Femur (tissue), 1 donor: Measurements from ENCODE around the gene AKIRIN2.

Source experiments
- DNase-seq: peaks from one replicate; pipeline ENCODE4 v3.0.0-alpha.2; 2017

Gene AKIRIN2

DNA sequence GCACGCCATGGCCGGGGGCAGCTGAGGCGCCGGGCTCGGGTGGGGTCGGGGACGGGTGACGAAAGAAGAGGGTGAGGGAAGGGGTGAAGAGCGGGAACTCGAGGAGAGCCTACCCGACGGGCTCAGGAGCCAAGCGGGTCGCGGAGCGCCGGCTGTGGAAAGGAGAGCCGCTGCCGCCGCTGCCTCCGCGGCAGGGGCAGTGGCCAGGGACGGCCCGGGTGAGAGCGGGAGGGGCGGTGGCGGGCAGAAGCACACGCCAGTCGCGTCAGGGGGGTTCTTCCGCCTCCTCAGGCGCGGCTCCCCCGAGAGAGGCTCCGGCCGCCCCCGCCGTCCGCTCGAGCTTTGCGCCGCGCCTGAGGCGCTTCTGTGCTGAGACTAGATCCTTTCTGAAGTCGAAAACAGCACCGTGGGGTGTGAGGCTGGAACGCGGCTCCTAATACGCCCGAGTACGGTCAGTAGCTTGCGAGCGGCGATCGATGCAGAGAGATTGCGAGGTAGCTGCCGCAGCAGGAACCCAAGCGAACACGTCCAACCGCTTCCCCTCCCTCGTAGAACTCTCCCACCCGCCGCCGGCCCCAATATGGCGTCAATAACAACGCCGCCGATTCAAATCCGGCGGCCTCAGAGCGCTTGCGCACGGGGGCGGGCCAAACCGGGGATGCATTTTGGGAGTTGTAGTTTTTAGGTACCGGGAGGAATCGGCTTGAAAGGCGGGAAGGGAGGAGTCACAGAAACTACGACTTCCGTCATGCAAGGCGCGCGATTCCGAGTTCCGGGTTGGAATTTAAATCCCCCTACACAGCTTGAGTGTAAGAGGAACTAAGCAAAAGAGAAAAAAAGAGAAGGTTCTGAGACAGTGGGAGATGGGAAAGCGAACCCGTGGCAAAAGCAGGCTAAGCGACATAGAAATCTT, at the start of gene AKIRIN2:
AKIRIN2 (minus strand) TSS at position 558 of the 913 bp plus-strand sequence; CDS start at position 9, 549 bp downstream.
- DNase-seq: peak; percentile 99

DNA sequence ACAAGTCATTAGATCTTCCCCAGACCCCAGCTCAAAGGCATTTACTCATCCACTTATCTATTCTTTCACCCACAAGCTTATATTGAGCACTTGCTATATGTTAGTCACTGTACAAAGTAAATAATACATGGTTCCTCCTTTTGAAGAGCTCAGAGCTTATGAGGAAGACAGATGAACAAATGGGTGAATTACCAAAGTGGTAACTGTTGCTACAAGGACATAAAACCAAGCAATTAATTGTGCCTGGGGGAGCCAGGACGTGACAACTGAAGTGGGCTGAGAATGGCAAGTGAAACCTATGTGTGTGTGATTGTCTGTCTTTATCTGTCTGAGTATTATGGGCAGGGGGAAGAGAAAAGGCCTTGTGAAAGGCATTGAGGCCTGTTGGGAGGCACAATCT, 45.6 kb upstream of the AKIRIN2 start:
- no peak for DNase-seq

DNA sequence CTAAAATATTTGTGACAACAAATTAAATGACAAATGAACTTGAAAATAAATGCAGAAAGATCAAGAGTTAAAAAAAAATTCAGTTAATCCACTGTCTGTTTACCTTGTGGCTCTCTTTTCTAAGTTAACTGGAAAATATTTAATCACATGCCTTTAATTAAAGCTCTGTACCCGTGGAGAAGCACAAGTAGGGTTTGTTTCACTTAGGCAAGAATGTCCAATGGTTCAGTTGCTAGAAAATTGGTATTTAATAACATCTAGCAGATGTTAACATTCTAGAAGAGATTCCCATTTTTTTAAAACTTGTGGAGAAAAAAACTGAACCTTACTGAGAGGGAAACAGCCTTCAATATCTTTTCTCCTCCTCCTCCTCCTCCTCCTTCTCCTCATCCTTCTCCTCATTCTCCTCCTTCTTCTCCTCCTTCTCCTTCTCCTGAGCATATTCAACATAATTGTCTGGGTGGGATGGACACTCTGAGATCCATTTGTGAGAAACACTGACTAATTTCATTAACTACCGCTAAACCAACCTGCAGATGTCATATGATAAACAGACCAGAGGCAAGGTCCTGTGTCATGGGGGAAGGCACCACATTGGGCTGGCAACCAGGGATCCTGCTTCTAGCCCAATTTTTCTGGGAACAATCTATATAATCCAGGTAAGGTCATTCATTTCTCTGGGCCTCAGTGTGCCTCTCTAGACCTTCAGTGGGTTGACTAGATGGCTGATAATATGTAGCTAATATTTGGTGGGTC, 44.1 kb upstream of the AKIRIN2 start:
- DNase-seq: no peak

DNA sequence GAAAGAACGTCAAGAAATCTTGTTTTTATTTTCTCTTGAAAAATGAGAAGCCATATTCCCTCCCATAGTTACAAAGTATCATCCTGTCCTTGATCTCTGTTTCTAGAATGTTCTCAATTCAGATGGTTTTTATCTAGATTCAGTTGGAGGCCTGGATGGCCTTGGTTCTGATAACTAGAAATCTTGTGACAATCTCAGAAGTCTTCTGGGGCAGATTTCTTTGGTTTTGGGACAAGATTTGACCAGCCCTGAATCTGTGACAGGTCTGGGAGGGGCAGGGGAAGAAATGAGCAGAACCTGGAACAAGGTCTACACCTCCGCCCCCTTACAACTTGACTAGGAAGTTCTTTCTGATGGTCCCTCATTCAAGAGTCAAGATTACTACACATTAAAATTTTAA, 41.4 kb upstream of the AKIRIN2 start:
- DNase-seq: no peak

DNA sequence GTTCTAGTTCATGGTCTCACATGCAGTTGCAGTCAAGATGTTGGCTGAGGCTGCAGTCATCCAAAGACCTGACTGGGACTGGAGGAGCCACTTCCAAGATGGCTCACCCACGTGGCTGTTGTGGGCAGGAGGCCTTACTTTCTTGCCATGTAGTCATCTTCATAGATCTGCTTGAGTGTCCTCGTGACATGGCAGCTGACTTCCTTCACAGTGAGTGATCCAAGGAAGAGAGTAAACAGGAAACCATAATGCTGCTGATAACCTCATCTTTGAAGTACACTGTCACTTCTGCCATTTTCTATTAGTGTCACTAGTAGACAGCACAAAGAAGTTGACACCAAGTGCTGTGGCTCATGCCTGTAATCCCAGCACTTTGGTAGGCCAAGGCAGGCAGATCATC, 40.1 kb upstream of the AKIRIN2 start:
- DNase-seq: no peak

DNA sequence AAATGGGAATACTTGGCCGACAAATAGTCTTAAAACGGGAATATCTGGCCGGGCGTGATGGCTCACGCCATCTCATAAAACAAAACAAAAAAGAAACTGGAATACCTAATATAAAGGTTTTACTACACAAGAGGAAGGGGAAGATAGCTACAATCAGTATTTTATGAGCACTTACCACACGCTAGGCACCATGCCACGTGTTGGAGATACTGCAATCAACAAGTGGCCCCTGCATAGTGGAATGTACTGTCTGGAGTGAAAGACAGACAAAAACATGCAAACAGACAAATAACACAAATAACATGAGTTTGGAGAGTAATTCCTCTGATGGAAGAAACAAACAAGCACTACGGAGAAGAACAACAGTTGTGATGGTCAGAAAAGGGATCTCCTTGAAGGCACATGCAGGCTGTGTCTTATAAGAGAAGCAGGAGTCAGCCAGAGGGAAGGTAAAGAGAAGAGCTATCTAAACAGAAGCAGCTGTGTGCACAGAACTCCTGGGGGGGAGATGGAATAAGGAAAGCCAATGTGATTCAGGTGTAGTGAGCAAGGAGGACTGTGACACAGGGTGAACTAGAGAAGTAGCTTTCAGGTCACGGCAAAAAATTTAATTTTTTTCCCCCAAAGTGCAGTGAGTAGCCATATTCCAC, 39.1 kb upstream of the AKIRIN2 start:
- DNase-seq: no peak

DNA sequence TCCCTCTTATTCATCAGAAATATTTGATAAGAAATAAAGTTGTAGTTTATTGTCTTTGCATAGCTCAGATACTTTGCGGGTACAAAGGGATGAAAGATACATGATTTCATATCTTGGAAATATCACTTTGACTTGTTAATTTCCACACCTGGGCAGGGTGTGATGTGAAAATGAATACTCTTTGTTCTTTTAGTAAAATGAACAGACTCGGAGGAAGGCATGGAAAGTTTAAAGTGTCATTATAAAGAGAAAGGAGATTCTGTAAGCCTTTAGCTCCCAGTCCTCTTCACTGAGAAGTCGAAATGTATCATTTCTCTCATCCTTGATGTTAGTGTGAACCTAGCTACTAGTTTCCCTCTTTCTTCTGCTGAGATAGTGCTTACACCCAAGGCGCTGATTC, 36.7 kb upstream of the AKIRIN2 start:
- DNase-seq: no peak

DNA sequence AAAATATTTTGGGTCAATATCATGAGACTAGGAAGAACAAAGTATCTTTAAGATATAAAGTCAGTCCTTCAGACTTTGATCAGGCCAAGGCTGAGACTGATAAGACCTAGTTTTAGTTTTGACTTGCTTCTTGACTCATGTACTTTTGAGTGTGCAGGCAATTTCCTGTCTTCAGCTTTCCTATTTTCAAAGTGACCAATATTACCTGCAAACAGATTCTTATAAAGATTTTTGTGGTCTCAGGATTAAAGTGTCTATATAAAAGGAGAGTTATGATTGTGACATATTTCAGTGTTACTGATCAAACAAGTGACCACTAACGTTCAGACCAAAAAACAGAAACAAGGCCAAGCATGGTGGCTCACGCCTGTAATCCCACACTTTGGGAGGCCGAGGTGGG, 36.0 kb upstream of the AKIRIN2 start:
- DNase-seq: no peak

DNA sequence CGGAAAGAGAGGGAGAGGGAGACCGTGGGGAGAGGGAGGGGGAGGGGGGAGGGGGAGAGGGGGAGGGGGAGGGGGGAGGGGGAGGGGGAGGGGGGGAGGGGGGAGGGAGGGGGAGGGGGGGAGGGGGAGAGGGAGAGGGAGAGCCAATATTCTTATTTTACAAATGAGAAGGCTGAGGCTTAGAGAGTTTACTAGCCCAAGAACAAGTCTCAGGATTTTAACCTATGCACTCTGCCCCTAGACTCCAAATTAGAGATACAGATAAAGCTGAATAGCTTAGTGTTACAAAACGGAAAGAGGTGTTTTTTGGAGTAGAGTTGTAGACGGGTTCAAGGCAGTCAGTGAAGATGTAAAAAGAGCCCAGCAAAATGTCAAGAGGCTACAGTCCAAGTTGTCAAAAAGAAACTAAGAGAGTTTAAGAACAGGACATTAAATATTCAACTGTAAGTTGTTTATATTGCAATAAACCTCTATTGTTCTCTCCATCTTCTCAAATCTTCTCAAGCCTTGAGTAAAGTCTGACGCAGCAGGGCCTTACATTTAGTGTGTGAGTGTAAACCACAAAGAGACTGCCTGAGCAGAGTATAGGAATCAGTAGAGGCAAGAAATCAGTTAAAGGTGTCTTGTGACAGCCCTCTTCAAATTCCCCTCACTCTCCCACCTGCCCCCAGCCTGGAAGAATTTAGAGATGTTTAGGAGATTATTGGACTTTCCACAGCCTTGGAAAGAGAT, 34.9 kb upstream of the AKIRIN2 start:
- no peak for DNase-seq

DNA sequence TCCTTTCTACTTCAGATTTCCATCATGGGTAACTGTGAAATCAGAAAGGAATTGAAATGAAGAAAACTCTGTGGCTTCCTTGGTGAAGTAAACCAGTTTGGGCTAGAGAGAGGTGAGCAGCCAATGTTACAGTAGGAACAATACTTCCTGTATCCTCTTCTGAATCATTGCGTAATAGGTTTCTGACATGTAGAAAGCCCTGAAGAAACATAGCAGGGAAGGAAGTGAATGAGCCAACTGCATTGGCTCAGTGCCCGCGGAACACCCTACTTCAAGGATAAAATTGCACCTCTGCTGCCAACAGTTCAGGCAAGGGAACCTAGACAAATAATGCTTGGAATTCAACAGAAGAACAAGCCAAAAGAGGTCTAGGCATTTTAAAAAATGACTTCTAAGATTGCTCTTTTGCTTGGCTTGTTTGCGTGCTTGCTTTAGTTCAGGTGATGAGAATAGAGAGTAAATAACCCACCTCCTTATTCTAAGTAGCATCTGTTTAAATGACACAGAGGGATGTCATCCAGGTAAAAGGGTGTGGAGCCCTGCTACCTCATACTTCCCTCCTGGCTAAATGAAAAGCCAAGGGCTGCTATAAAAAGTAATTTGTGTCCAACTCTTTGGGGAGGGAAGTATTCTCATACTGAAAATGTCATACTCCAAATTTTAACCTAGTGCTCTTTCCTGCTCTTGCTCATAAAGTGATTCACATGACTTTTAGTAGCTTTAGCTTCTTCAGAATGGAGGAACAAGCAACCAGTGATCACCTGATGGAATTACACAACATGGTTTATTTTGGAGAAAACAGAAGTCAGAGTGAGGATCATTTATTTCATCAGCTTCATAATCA, 30.0 kb upstream of the AKIRIN2 start:
- DNase-seq: peak; percentile 84

DNA sequence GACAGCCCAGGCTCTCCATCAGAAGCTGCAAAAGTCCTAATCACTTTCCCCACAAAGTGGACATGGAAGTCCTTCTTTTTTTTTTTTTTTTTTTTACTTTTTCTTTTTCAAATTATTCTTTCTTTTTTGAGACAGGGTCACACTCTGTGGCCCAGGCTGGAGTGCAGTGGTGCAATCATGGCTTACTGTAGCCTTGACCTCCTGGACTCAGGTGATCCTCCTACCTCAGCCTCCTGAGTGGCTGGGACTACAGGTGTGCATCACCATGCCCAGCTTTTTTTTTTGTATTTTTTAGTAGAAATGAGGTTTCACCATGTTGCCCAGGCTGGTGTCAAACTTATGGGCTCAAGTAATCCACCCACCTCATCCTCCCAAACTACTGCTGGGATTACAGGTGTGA, 29.0 kb upstream of the AKIRIN2 start:
- DNase-seq: no peak

DNA sequence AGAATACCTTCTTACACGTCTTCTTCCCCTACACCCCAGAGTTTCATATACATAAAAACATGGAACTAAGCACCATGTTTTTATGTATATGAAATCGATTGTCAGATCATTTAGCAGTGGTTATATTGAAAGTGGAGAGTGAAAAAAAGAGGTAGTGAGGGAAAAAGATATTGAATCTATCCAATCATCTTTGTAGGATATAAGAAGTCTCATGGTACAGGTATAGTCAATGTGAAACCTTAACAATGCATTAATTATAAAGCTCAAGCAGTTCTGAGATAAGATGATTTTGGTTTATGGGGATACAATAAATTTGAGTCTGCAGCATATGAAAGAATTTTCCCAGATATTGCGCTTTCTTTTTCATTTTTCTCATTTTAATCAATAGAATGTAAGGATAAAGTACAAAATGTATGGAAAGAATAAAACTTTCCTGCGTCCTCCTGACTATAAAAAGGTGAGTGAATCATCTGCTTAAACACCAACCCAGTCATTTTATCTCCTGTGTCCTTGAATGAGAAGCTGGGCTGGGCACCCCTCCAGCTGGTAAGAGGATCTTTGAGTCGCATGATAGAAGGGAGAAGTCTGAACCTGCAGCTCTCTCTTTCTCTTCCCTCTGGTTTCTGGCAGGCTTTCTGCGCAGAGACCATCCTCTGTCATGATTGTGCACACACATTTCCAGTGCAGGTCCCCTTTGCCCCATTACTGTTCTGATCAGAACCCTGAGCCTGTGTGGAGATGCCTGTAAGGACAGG, 28.1 kb upstream of the AKIRIN2 start:
- DNase-seq: peak; percentile 32

DNA sequence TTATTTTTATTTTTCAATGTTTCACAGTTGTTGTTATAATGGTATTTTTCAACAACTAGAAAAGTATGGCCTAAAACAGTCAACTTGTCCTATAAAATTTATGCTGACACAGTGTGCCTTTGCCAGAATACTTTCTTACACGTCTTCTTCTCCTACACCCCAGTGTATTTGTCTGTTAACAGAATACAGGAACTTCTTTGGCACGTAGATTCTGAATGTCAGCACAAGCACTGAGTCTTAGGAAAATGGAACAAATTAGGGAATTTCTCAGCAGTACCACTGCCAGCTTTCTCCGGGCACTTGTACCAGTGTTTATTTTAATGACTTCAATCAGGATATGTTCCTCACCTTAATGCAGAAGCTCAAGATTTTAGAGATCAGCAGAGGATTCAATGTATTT, 26.7 kb upstream of the AKIRIN2 start:
- DNase-seq: no peak

DNA sequence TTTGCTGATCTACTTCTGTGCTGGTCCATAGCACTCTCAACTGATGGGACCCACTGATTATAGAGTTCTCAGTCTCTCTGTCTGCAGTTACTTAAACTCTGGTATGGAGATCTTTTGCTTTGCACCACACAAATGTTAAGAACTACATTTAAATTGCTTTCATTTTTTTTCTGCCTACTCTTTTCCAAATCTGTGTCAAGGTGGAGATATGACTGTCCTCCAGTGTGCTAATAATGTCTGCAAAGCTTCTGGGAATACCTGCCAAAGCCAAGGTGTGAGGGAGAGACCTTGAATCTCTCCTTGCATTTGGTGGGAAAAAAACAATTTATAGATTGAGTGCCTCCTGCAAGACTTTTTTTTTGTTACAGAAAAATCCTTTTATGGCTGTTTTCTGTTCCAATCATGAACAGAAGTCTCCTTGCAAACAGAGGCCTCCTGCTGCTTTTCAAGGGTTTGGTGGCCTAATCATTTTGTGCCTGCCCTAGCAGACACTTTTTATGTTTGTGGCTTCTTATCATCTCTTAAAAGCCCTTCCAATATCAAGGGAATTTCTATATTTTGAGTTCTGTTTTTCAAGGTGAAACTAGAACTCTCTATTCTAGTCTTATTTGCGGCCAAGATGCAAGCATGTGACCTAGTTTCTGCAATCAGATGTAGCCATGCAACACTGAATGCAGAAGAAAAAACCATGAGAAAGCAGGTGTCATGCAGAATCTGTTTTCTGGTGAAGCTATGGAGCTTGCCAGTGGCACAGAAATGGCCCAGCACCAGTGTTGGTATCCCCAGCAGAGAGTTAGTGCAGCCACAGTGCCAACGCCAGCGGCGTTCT, 23.2 kb upstream of the AKIRIN2 start:
- DNase-seq: no peak

DNA sequence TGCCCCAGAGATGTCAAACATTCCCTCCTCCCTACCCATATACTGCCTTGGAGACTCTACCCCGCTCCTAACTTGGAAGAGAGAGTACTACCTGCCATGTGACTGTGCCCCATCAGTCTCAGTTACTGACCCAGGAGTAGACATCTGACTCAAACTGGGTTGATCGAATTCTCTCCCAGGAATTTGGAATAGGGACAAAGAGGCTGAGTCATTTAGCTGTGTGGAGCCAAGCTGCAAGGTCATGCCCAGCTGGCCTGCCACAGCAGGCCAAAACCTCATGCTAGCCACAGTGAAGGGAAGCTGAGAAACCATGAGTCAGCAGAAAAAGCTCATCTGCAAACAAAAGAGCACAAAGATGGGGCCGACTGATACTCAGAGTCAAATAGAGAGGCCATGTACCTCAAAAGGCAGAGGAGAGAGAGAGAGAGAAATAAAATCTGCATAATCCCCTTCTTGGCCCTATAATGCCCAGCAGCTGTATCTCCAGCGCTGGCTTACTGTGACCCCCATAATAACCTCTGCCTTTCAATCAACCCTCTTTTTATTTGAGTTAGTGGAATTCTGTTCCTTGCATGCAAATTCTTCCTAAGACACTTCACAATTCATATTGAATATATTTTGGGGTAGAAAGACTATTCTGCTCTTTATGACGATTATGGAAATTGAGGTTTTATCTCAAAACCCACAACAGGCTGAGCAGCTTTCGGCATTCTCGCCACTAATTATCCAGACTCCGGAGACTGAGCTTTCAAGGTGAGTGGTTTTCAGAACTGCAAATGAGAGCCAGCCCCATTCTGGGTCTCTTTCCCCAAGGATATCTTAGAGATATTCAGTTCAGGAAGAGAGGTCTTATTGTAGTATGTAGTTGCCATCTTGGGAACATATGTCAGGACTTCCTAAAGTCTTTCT, 21.4 kb upstream of the AKIRIN2 start:
- peak; percentile 69 for DNase-seq

DNA sequence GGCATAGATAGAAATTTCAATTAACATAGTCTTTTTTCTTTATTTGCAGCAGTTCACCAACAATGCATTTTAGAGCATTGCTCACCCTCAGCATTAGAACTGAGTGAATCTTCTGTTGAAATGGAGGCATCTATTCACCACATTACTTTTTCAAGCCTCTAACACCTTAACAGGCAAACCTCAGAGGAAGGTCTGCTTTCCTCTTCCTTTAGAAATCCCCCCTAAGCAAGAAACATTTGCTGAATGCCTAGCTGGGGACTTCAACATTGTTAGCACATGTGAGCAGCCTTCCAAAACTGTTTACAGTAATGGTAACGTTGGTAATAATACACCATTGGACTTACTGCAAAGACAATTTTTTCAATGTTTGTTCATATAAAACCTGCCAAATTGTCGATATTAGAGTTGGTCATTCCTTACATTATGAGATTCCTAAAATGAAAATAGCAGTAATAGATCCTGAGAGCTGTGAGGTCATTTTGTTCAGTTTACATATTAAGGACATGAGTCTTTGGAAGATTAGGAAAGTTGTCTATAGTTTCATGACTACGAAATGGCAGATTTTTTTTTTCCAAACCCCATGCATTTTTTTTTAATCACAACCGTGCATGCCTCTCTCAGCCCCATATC, 20.6 kb upstream of the AKIRIN2 start:
- DNase-seq: no peak

DNA sequence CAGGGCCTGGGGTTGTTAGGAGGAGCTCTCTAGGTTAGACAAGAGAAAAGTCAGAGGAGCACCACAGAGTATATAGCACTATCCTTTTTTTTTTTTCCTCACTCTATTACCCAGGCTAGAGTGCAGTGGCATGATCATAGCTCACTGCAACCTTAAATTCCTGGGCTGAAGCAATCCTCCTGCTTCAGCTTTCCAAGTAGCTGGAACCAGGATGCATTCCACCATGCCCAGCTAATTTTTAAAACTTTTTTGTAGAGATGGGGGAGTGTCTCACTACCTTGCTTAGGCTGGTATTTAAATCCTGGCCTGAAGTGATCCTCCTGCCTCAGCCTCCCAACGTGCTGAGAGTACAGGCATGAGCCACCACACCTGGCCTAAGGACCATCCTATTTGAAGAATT, 19.3 kb upstream of the AKIRIN2 start:
- DNase-seq: no peak

DNA sequence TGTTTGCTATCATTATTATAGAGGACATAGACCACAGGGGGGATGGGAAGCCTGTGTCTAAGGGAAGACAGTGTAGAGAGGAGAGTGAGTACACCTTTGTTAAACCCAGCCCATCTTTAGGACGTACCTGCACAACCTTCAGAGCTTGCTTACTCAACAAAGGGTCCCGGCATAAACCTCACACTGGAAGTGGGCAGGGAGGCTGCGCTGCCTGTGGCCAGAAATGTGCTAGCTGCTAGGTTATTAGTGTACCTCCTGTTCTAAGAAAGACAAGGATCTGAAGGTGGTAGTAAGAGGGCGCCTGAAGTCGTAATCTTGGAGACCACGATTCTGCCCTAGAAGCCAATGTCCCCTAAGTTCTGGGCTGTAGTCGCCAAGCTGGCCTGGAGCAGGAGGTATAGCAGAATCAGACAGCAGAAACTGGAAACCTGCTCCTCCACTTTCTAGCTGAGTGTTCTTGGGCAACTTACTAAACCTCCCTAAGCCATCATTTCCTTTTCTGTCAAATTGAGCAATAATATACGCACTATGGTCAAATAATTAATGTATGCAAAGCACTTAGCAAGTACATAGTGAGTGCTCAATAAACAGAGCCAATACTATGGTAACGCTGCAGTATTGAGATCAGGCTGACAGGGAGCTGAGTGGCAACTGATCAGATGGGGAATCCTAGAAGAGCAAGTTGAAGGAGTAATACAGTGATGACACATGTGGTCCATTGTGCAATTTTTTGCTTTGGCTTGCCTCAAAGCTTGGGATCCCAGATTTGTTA, 16.8 kb upstream of the AKIRIN2 start:
- no peak for DNase-seq
